Measurements from ENCODE around the gene SPOCK3. TPM values are rescaled to one million over a fixed set of nuclear protein-coding genes. Genes with fewer than 3 reads are reported as not detected.

Gene SPOCK3
- total and polyA plus RNA-seq, 8 donors, result 0.15 to 2.1 (median 0.92) TPM

DNA sequence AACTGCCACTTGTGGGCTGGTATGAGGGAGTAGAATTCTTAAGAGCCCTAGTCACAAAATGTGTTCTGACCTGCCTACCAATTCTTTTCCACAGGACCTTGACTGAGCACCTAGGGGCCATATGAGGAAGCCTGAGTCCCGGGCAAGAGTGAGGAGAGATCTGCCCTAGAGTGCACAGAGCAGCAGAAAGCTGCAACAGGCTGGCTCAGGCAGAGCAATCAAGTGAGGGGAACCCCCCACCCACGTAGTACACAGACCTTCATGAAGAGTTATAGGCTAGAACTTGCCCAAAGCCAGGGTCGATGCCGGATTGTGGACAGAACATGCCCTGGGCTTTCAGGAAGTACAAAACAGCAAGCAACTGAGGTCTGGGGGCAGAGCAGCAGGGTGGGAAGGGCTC is 117.0 kb downstream of the SPOCK3 start:
- H3K4me1 ChIP-seq, result no peaks in the 10 kb centered on the region
- H3K36me3 ChIP-seq, result no peaks in the 10 kb centered on the region
- H3K27ac ChIP-seq, result no peak overlapping the region
- ATAC-seq (no peak), DNase-seq (no peak)
- TF ChIP-seq, protein P1, sequence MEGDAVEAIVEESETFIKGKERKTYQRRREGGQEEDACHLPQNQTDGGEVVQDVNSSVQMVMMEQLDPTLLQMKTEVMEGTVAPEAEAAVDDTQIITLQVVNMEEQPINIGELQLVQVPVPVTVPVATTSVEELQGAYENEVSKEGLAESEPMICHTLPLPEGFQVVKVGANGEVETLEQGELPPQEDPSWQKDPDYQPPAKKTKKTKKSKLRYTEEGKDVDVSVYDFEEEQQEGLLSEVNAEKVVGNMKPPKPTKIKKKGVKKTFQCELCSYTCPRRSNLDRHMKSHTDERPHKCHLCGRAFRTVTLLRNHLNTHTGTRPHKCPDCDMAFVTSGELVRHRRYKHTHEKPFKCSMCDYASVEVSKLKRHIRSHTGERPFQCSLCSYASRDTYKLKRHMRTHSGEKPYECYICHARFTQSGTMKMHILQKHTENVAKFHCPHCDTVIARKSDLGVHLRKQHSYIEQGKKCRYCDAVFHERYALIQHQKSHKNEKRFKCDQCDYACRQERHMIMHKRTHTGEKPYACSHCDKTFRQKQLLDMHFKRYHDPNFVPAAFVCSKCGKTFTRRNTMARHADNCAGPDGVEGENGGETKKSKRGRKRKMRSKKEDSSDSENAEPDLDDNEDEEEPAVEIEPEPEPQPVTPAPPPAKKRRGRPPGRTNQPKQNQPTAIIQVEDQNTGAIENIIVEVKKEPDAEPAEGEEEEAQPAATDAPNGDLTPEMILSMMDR (IDR thresholded peaks at IDR 0.05), result no peak
- H3K9me3 ChIP-seq, result no peaks in the 10 kb centered on the region
- intact Hi-C loops (cut with DNase I), result no loop called here
- no peak overlapping the region for H3K4me3 ChIP-seq
- no peaks in the 10 kb centered on the region for H3K27me3 ChIP-seq

- no peak overlapping the region for H3K4me3 ChIP-seq
- intact Hi-C loops (cut with DNase I), result no loop called here
- H3K27ac ChIP-seq, result no peak overlapping the region
- no peak for ATAC-seq
- no peaks in the 10 kb centered on the region for H3K36me3 ChIP-seq
- no peaks in the 10 kb centered on the region for H3K9me3 ChIP-seq
- H3K4me1 ChIP-seq, result no peaks in the 10 kb centered on the region
- TF ChIP-seq, protein P1 (IDR thresholded peaks at IDR 0.05), result no peak
- no peaks in the 10 kb centered on the region for H3K27me3 ChIP-seq
- DNase-seq, result no peak
Observed at GRCh38 chr4:167114416-167114971, 119.8 kb downstream of the SPOCK3 start.

DNA sequence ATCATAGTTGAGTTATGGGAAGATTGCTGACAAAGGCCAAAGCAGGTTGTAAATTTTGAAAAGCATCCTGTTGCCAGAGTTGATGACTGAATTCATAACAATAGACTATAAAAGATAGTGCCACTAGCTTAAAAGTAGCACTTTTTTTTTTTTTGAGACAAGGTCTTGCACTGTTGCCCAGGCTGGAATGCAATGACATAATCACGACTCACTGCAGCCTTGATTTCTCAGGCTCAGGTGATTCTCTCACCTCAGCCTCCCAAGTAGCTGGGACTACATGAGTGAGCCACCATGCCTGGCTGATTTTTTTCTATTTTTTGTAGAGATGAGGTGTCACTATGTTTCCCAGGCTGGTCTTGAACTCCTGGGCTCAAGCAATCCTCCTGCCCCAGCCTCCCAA is 122.7 kb downstream of the SPOCK3 start:
- TF ChIP-seq, protein P1 (IDR thresholded peaks at IDR 0.05), result no peak
- intact Hi-C loops (cut with DNase I), result no loop called here
- Histone ChIP-seq H3K27ac (no peak overlapping the region), H3K36me3 (no peaks in the 10 kb centered on the region), H3K9me3 (no peaks in the 10 kb centered on the region), H3K4me1 (no peaks in the 10 kb centered on the region), H3K27me3 (no peaks in the 10 kb centered on the region), H3K4me3 (no peak overlapping the region)
- ATAC-seq (no peak), DNase-seq (no peak)

DNA sequence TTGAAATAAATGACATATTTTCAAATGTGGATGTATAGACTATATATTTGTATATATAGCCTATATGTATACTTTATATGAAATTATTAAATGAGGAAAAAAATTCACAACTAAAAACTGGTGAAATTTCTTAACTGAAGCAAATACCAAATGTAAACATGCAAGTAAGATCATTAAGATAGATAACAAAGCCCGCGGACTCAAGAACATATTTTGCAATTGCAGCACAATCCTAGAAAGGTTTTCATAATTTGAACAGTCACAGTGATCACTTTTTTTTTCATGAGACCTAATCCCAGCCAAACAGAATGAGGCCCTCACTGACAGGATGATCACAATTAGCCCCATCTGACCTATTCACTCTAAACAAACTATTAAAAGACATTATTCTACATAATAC is 123.2 kb downstream of the SPOCK3 start:
- Histone ChIP-seq H3K27ac (no peak overlapping the region), H3K27me3 (no peaks in the 10 kb centered on the region), H3K36me3 (no peaks in the 10 kb centered on the region), H3K9me3 (no peaks in the 10 kb centered on the region), H3K4me3 (no peak overlapping the region), H3K4me1 (no peaks in the 10 kb centered on the region)
- intact Hi-C loops (cut with DNase I), result no loop called here
- ATAC-seq (no peak), DNase-seq (no peak)
- TF ChIP-seq, protein P1 (IDR thresholded peaks at IDR 0.05), result no peak

DNA sequence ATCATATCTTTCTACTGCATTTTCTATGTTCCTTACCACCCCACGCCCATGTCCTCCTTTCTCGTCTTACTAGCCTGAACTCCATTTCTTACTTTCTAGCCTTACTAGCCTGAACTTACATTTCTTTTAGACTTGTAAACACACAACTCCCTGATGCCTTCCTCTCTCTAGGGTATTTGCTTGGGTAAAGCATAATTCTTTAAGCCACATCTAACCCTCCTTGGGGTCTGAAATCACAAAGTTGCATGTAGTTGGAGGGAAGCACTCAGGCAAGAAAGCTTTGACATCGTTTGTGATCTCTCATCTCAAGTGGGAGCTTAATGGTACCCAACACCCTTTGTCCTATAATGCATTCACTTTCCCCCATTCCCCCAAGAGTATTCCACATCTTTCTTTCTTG is 124.4 kb downstream of the SPOCK3 start:
- Histone ChIP-seq H3K36me3 (no peaks in the 10 kb centered on the region), H3K4me3 (no peak overlapping the region), H3K27me3 (no peaks in the 10 kb centered on the region), H3K9me3 (peaks cover 0 to 3% of the 10 kb centered on the region in 2 donors), H3K27ac (no peak overlapping the region), H3K4me1 (no peaks in the 10 kb centered on the region)
- no peak for ATAC-seq
- no peak for DNase-seq
- intact Hi-C loops (cut with DNase I), result no loop called here
- TF ChIP-seq, protein P1 (IDR thresholded peaks at IDR 0.05), result no peak
